H1 (cell line): ENCODE results near the gene C3orf22. TPM values are rescaled to one million over a fixed set of nuclear protein-coding genes. Genes with fewer than 3 reads are reported as not detected.

ENCODE experiments used
- CTCF ChIA-PET: fragments of 300-600 bp; sonication (Branson Sonifier 250); formaldehyde crosslinking; loops from one replicate; lab custom pipeline; 2021; ENCODE audit not compliant: partially characterized antibody; lab: Charles Lee
- POLR2A ChIA-PET: fragments of 300-600 bp; sonication (Branson Sonifier 250); formaldehyde crosslinking; loops from one replicate; lab custom pipeline; 2021; ENCODE audit warnings: inconsistent platforms; ENCODE audit not compliant: partially characterized antibody; lab: Charles Lee
- DNase-seq, 2 experiments: peaks; one replicate each; pipeline versions ENCODE4 v3.0.0 to v3.0.0-alpha.2; 2010 to 2022; ENCODE audit warnings: low spot score in 2 of 2, low read depth in 1 of 2, mixed read lengths in 1 of 2
- FAIRE-seq: peaks from 2 replicates; lab custom pipeline; 2011; peaks lifted over from hg19 to GRCh38; lab: Jason Lieb, UNC
- H2AFZ ChIP-seq: 2 replicates; pipeline ENCODE4 v1.8.1; 2012; ENCODE audit warnings: low read length, inconsistent platforms
- H2AK5ac ChIP-seq: 2 replicates; pipeline ENCODE4 v1.6.1; 2013; ENCODE audit warnings: low read depth, low read length
- H2BK120ac ChIP-seq: replicated peaks from 2 replicates; pipeline ENCODE3; 2013; ENCODE audit warnings: low read depth, low read length, inconsistent platforms
- H2BK12ac ChIP-seq: 2 replicates; pipeline ENCODE4 v1.6.1; 2013; ENCODE audit warnings: low read depth, low read length
- H2BK15ac ChIP-seq: 2 replicates; pipeline ENCODE4 v1.6.1; 2013; ENCODE audit warnings: low read length
- H2BK20ac ChIP-seq: 2 replicates; pipeline ENCODE4 v1.6.1; 2013; ENCODE audit warnings: low read length
- H2BK5ac ChIP-seq: 2 replicates; pipeline ENCODE4 v1.6.1; 2013; ENCODE audit warnings: low read depth, low read length
- H3K14ac ChIP-seq: 2 replicates; pipeline ENCODE4 v1.6.1; 2013; ENCODE audit warnings: inconsistent platforms; ENCODE audit not compliant: insufficient read length
- H3K18ac ChIP-seq: 2 replicates; pipeline ENCODE4 v1.6.1; 2013; ENCODE audit warnings: low read length; ENCODE audit errors: extremely low read depth
- H3K23ac ChIP-seq: 2 replicates; pipeline ENCODE4 v1.6.1; 2013; ENCODE audit warnings: inconsistent platforms; ENCODE audit not compliant: insufficient read length
- H3K23me2 ChIP-seq: 2 replicates; pipeline ENCODE4 v1.6.1; 2013; ENCODE audit warnings: low read depth, low read length
- H3K27ac ChIP-seq: 2 replicates; pipeline ENCODE4 v1.6.1; 2011; ENCODE audit warnings: low read depth, low read length, inconsistent platforms
- H3K27me3 ChIP-seq, 4 experiments: replicated peaks in 1 of 4; 1 replicate in 1 of 4; 2 replicates in 3 of 4; pipeline versions ENCODE4 v1.6.1 to v1.8.1; 2011 to 2013; ENCODE audit warnings: low read length in 3 of 4, mild to moderate bottlenecking in 3 of 4, inconsistent platforms in 2 of 4, mixed read lengths in 2 of 4, moderate library complexity in 1 of 4; ENCODE audit not compliant: control insufficient read depth in 3 of 4, insufficient read depth in 3 of 4; ENCODE audit errors: extremely low read depth in 1 of 4
- H3K36me3 ChIP-seq, 4 experiments: 2 replicates each; pipeline versions ENCODE4 v1.6.1 to v1.8.1; 2011 to 2013; ENCODE audit warnings: mild to moderate bottlenecking in 4 of 4, low read length in 3 of 4, moderate library complexity in 2 of 4, control low read depth in 1 of 4, inconsistent platforms in 1 of 4; ENCODE audit not compliant: insufficient read depth in 4 of 4, control insufficient read depth in 2 of 4
- H3K4ac ChIP-seq: replicated peaks from 2 replicates; pipeline ENCODE3; 2013; ENCODE audit warnings: low read length, low read depth, mixed read lengths, inconsistent platforms; ENCODE audit not compliant: insufficient read length
- H3K4me1 ChIP-seq, 4 experiments: replicated peaks in 1 of 4; 1 replicate in 1 of 4; 2 replicates in 3 of 4; pipeline versions ENCODE4 v1.6.1 to v1.8.1; 2011 to 2013; ENCODE audit warnings: low read length in 3 of 4, inconsistent platforms in 2 of 4, mixed read lengths in 1 of 4; ENCODE audit not compliant: insufficient read depth in 4 of 4, control insufficient read depth in 3 of 4
- H3K4me2 ChIP-seq, 2 experiments: 2 replicates each; pipeline versions ENCODE4 v1.6.1 to v1.8.1; 2011 to 2013; ENCODE audit warnings: low read depth in 2 of 2, low read length in 2 of 2, control low read depth in 1 of 2, inconsistent platforms in 1 of 2, mild to moderate bottlenecking in 1 of 2; ENCODE audit not compliant: insufficient read depth in 1 of 2
- H3K4me3 ChIP-seq, 4 experiments: fragments of 200-600, 300-600 bp in 1 of 4; sonication (generic), shearing (Covaris generic), sonication (Bioruptor Twin) in 1 of 4; 2 replicates each; pipeline versions ENCODE4 v1.5.1 to v1.8.1; 2011 to 2016; ENCODE audit warnings: low read length in 4 of 4, low read depth in 3 of 4, control low read depth in 2 of 4, inconsistent platforms in 2 of 4, mild to moderate bottlenecking in 2 of 4, mixed read lengths in 1 of 4, moderate library complexity in 1 of 4; ENCODE audit not compliant: insufficient read depth in 2 of 4; ENCODE audit errors: extremely low read depth in 1 of 4
- H3K56ac ChIP-seq: replicated peaks from 2 replicates; pipeline ENCODE3; 2013; ENCODE audit warnings: low read depth, mild to moderate bottlenecking, mixed read lengths, low read length, inconsistent platforms; ENCODE audit not compliant: insufficient read length
- H3K79me1 ChIP-seq: 2 replicates; pipeline ENCODE4 v1.6.1; 2013; ENCODE audit warnings: low read depth, low read length, control low read depth
- H3K79me2 ChIP-seq, 2 experiments: 2 replicates each; pipeline versions ENCODE4 v1.6.1 to v1.8.1; 2012 to 2013; ENCODE audit warnings: low read length in 2 of 2, mild to moderate bottlenecking in 2 of 2, inconsistent platforms in 1 of 2; ENCODE audit not compliant: insufficient read depth in 2 of 2, control insufficient read depth in 1 of 2
- H3K9ac ChIP-seq, 4 experiments: replicated peaks in 1 of 4; 1 replicate in 1 of 4; 2 replicates in 3 of 4; pipeline versions ENCODE4 v1.6.1 to v1.8.1; 2011 to 2013; ENCODE audit warnings: low read depth in 3 of 4, low read length in 3 of 4, control low read depth in 2 of 4, mild to moderate bottlenecking in 2 of 4, moderate library complexity in 2 of 4, inconsistent platforms in 1 of 4; ENCODE audit errors: extremely low read depth in 1 of 4
- H3K9me3 ChIP-seq, 2 experiments: 2 replicates each; pipeline versions ENCODE4 v1.6.1 to v1.8.1; 2012 to 2013; ENCODE audit warnings: mild to moderate bottlenecking in 2 of 2, moderate library complexity in 2 of 2, control low read depth in 1 of 2, inconsistent platforms in 1 of 2, low read depth in 1 of 2, low read length in 1 of 2, mixed read lengths in 1 of 2; ENCODE audit not compliant: insufficient read depth in 2 of 2
- H4K20me1 ChIP-seq, 2 experiments: replicated peaks in 1 of 2; 2 replicates each; pipeline versions ENCODE3 to v1.8.1; 2011 to 2013; ENCODE audit warnings: inconsistent platforms in 2 of 2, low read length in 2 of 2, mild to moderate bottlenecking in 1 of 2; ENCODE audit not compliant: insufficient read depth in 2 of 2, control insufficient read depth in 1 of 2
- H4K5ac ChIP-seq: 2 replicates; pipeline ENCODE4 v1.6.1; 2013; ENCODE audit warnings: low read length, low read depth, mixed read lengths, inconsistent platforms; ENCODE audit not compliant: insufficient read length
- H4K8ac ChIP-seq: 2 replicates; pipeline ENCODE4 v1.8.0; 2013; ENCODE audit warnings: mild to moderate bottlenecking, moderate library complexity, low read length, inconsistent platforms; ENCODE audit not compliant: insufficient read depth; ENCODE audit errors: extremely low read depth
- H4K91ac ChIP-seq: replicated peaks from 2 replicates; pipeline ENCODE3; 2013; ENCODE audit warnings: low read length, mixed read lengths, inconsistent platforms; ENCODE audit not compliant: insufficient read length
- CEBPB ChIP-seq: IDR thresholded peaks from 2 replicates; pipeline ENCODE4 v1.6.1; 2012; ENCODE audit warnings: low read depth, low read length
- SP2 ChIP-seq: IDR thresholded peaks from 2 replicates; pipeline ENCODE4 v1.6.1; 2012; ENCODE audit warnings: mild to moderate bottlenecking, low read length, inconsistent platforms
- WGBS, 2 experiments: shearing (Covaris generic) in 1 of 2; methylation state at CpG; one replicate each; pipeline versions ENCODE4 v1.1.6 to v1.1.7; 2013 to 2015; ENCODE audit warnings: low lambda C conversion rate in 2 of 2, mixed read lengths in 2 of 2, inconsistent platforms in 1 of 2, low coverage in 1 of 2, missing lambda C conversion rate in 1 of 2; ENCODE audit not compliant: insufficient replicate concordance in 2 of 2, insufficient coverage in 1 of 2, insufficient read length in 1 of 2; ENCODE audit errors: extremely low coverage in 1 of 2, missing lambda C conversion rate in 1 of 2; 5-methylcytosine and 5-hydroxymethylcytosine counted together
- polyA plus RNA-seq, 7 experiments: library from polyadenylated mRNA; depleted of rRNA in 3 of 7; stranded (reverse) in 5 of 7; unstranded in 2 of 7; fragments of >200 nt in 5 of 7; fragments of 200-250 nt in 2 of 7; gene quantifications; 1 replicate in 5 of 7; 2 replicates in 1 of 7; 4 replicates in 1 of 7; pipeline versions ENCODE4 v1.2.1 to v1.2.3, GENCODE V29; 2011 to 2013; ENCODE audit warnings: missing spikeins in 2 of 7, mixed read lengths in 2 of 7
- total RNA-seq: library from RNA; stranded (reverse); fragmentation: NEBNext Ultra II Directional; extraction: Animal tissue kit (Norgen Biotek cat#: 25700); gene quantifications from 2 replicates; pipeline ENCODE4 v1.2.1, GENCODE V29; 2021

Gene C3orf22
- total and polyA plus RNA-seq, 2 of the 8 experiments (the other 6 are each of a cell fraction or from before 2014, with no cell fraction given): not detected

- H3K14ac ChIP-seq: no peak overlapping the region
- H3K79me2 ChIP-seq: no peaks in the 10 kb centered on the region
- no peak overlapping the region for H2AFZ ChIP-seq
- no peak overlapping the region for H4K8ac ChIP-seq
- no peak overlapping the region for H2AK5ac ChIP-seq
- H2BK5ac ChIP-seq: no peak overlapping the region
- 0 out of 2 replicates have a peak overlapping the region, but pooled peaks have one; percentile 27 for H2BK12ac ChIP-seq
- no peak overlapping the region for H2BK15ac ChIP-seq
- WGBS, 2 experiments: 90% methylated on average over 15 of the region's 15 CpGs; no CpG with 5 or more reads in 1 of the 2 experiments
- no peaks in the 10 kb centered on the region for H3K36me3 ChIP-seq
- H3K9ac ChIP-seq: no peak overlapping the region
- H3K23ac ChIP-seq: no peak overlapping the region
- H3K4me1 ChIP-seq: no peaks in the 10 kb centered on the region
- H4K91ac ChIP-seq: no peak overlapping the region
- no peak overlapping the region for H4K5ac ChIP-seq
- no peaks in the 10 kb centered on the region for H3K79me1 ChIP-seq
- H3K18ac ChIP-seq: no peak overlapping the region
- no peaks in the 10 kb centered on the region; a peak in 1 of 7 replicates for H3K27me3 ChIP-seq
- TF ChIP-seq SP2: no peak
- TF ChIP-seq CEBPB: no peak
- TF ChIP-seq, all 59 proteins: peak for 0
- ChIA-PET CTCF (no interaction called here), POLR2A (no interaction called here)
- Histone ChIP-seq H3K4ac (no peak overlapping the region), H3K4me2 (no peak overlapping the region), H3K4me3 (no peak overlapping the region), H3K27ac (no peak overlapping the region), H4K20me1 (no peaks in the 10 kb centered on the region), H3K9me3 (no peaks in the 10 kb centered on the region), H2BK120ac (no peak overlapping the region), H2BK20ac (no peak overlapping the region), H3K56ac (no peak overlapping the region), H3K23me2 (no peaks in the 10 kb centered on the region)
- FAIRE-seq (no peak), DNase-seq (peak in 1 of 2 experiments; percentile 42)
Observed at GRCh38 chr3:126573492-126574117, 14.9 kb upstream of the C3orf22 start.
